HEK293T (cell line): ENCODE results near the gene SDC3.

ENCODE experiments used
- CTCF ChIA-PET: fragments of 350-600 bp; formaldehyde crosslinking; extraction: SDS; loops from one replicate; lab custom pipeline; 2021; ENCODE audit warnings: antibody characterized with exemption, inconsistent platforms; lab: Yijun Ruan, JAX
- POLR2A ChIA-PET: fragments of 350-600 bp; formaldehyde crosslinking; extraction: SDS; loops from one replicate; lab custom pipeline; 2020; ENCODE audit warnings: antibody characterized with exemption, inconsistent platforms; lab: Yijun Ruan, JAX
- DNase-seq: peaks from one replicate; pipeline ENCODE4 v3.0.0; 2012; ENCODE audit warnings: mixed read lengths; ENCODE audit errors: extremely low spot score
- ARNT ChIP-seq: fragments of 450-650 bp; IDR thresholded peaks from 2 replicates; pipeline ENCODE4 v1.6.1; 2017; ENCODE audit warnings: mild to moderate bottlenecking
- BHLHE40 ChIP-seq: fragments of 450-650 bp; IDR thresholded peaks from 2 replicates; pipeline ENCODE4 v1.6.1; 2016; ENCODE audit warnings: mild to moderate bottlenecking, moderate library complexity, borderline replicate concordance
- CTBP1 ChIP-seq: fragments of 450-650 bp; IDR thresholded peaks from 2 replicates; pipeline ENCODE4 v1.6.1; 2016; ENCODE audit warnings: borderline replicate concordance
- ELF4 ChIP-seq: fragments of 450-650 bp; IDR thresholded peaks from 2 replicates; pipeline ENCODE4 v1.6.1; 2017; ENCODE audit warnings: antibody characterized with exemption
- FOXA1 ChIP-seq: fragments of 450-650 bp; IDR thresholded peaks from 2 replicates; pipeline ENCODE4 v1.6.1; 2016; ENCODE audit warnings: mild to moderate bottlenecking
- FOXK2 ChIP-seq: fragments of 450-650 bp; IDR thresholded peaks from 2 replicates; pipeline ENCODE4 v1.6.1; 2016; ENCODE audit warnings: mild to moderate bottlenecking
- FOXM1 ChIP-seq: fragments of 450-650 bp; IDR thresholded peaks from 2 replicates; pipeline ENCODE4 v1.6.1; 2017; ENCODE audit warnings: mild to moderate bottlenecking, borderline replicate concordance
- HDGF ChIP-seq: fragments of 450-650 bp; IDR thresholded peaks from 2 replicates; pipeline ENCODE4 v1.6.1; 2017; ENCODE audit warnings: antibody characterized with exemption, borderline replicate concordance
- L3MBTL2 ChIP-seq: fragments of 450-650 bp; conservative IDR thresholded peaks from 2 replicates; pipeline ENCODE4 v1.6.1; 2016; ENCODE audit warnings: mild to moderate bottlenecking
- LEF1 ChIP-seq: fragments of 450-650 bp; IDR thresholded peaks from 2 replicates; pipeline ENCODE4 v1.6.1; 2017; ENCODE audit warnings: mild to moderate bottlenecking, borderline replicate concordance
- NFRKB ChIP-seq: fragments of 450-650 bp; IDR thresholded peaks from 2 replicates; pipeline ENCODE4 v1.6.1; 2016; ENCODE audit warnings: mild to moderate bottlenecking, moderate library complexity
- SP1 ChIP-seq: fragments of 450-650 bp; IDR thresholded peaks from 2 replicates; pipeline ENCODE4 v1.6.1; 2017
- SUZ12 ChIP-seq: fragments of 450-650 bp; IDR thresholded peaks from 2 replicates; pipeline ENCODE4 v1.6.1; 2016; ENCODE audit warnings: mild to moderate bottlenecking
- TARDBP ChIP-seq: fragments of 450-650 bp; IDR thresholded peaks from 2 replicates; pipeline ENCODE4 v1.6.1; 2016
- ZNF384 ChIP-seq: fragments of 450-650 bp; IDR thresholded peaks from 2 replicates; pipeline ENCODE4 v1.6.1; 2016
- TF ChIP-seq, protein P1 (sequence below): fragments of 450-650 bp; IDR thresholded peaks from 2 replicates; pipeline ENCODE4 v1.6.1; 2016

Gene SDC3

GRCh38 chr1:30860320-30860652, 48.3 kb downstream of the SDC3 start:
- TF ChIP-seq SUZ12, result no peak
- TF ChIP-seq HDGF, result no peak
- no peak for TF ChIP-seq NFRKB
- TF ChIP-seq, protein P1, sequence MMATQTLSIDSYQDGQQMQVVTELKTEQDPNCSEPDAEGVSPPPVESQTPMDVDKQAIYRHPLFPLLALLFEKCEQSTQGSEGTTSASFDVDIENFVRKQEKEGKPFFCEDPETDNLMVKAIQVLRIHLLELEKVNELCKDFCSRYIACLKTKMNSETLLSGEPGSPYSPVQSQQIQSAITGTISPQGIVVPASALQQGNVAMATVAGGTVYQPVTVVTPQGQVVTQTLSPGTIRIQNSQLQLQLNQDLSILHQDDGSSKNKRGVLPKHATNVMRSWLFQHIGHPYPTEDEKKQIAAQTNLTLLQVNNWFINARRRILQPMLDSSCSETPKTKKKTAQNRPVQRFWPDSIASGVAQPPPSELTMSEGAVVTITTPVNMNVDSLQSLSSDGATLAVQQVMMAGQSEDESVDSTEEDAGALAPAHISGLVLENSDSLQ, result no peak
- no peak for TF ChIP-seq CTBP1
- TF ChIP-seq BHLHE40, result no peak
- no peak for TF ChIP-seq TARDBP
- TF ChIP-seq LEF1, result no peak
- TF ChIP-seq ZNF384, result no peak
- no peak for TF ChIP-seq FOXM1
- no peak for TF ChIP-seq FOXK2
- no peak for TF ChIP-seq SP1
- no peak for TF ChIP-seq ARNT
- TF ChIP-seq FOXA1, result no peak
- no peak for TF ChIP-seq L3MBTL2
- no peak for TF ChIP-seq ELF4
- ChIA-PET POLR2A (no interaction called here), CTCF (no interaction called here)

DNA sequence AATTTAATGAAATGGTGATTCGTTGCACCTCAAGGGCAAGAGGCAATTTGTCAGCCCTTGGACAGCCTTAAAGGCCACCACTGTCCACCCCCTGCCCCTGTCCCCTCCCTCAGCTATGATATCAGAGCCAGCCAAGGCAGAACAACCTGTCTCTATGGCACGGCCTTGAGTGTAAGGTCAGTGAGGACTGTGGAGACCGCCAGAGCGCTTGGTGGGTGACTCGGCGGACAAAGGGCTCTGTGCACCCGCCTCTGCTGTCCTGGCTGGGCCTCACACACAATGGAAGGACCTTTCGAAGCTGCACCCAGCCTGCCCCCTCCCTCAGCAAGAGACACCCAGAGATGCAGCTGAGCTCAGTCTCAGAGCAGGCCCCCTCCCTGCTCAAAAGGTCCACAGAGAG, 50.6 kb downstream of the SDC3 start:
- DNase-seq, result no peak
- CTCF ChIA-PET, result no interaction called here
- TF ChIP-seq SUZ12 (no peak), SP1 (no peak), ELF4 (no peak), TARDBP (no peak), LEF1 (no peak), FOXM1 (no peak), L3MBTL2 (no peak), FOXK2 (no peak), BHLHE40 (no peak), ARNT (no peak)
- POLR2A ChIA-PET, result no interaction called here

More at GRCh38 chr1:30860320-30860652, 48.3 kb downstream of the SDC3 start:
- DNase-seq, result no peak

DNA sequence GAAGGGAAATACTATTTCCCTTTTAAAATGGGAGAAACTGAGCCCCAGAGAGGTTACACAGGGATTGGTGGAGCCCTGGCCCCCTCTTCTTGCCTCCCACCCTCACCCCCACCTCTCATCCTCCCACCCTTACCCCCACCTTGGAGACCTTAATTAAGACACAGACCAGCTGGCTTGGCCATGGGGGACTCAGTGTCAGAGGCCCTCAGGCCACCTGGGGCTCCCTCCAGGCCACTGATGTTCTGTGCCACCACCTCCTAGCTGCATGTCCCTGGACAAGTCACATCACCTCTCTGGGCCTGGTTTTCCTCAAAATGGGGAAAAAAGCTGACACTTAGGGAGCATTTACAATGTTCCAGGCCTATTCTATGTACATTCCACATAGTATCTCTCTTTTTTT, 51.5 kb downstream of the SDC3 start:
- no peak for DNase-seq
- CTCF ChIA-PET, result no interaction called here
- TF ChIP-seq NFRKB, result no peak
- TF ChIP-seq FOXK2, result no peak
- TF ChIP-seq TARDBP, result no peak
- no peak for TF ChIP-seq L3MBTL2
- no peak for TF ChIP-seq ELF4
- no peak for TF ChIP-seq SUZ12
- no peak for TF ChIP-seq SP1
- TF ChIP-seq ARNT, result no peak
- TF ChIP-seq LEF1, result no peak
- no peak for TF ChIP-seq HDGF
- no peak for TF ChIP-seq ZNF384
- TF ChIP-seq BHLHE40, result no peak
- no peak for TF ChIP-seq FOXM1
- TF ChIP-seq, protein P1, result no peak
- TF ChIP-seq FOXA1, result no peak
- no peak for TF ChIP-seq CTBP1
- POLR2A ChIA-PET, result interaction anchor here (1.2 kb wide), 1 partner anchor 9 kb away, joined by 3 read pairs; no protein-coding TSS in a partner anchor

DNA sequence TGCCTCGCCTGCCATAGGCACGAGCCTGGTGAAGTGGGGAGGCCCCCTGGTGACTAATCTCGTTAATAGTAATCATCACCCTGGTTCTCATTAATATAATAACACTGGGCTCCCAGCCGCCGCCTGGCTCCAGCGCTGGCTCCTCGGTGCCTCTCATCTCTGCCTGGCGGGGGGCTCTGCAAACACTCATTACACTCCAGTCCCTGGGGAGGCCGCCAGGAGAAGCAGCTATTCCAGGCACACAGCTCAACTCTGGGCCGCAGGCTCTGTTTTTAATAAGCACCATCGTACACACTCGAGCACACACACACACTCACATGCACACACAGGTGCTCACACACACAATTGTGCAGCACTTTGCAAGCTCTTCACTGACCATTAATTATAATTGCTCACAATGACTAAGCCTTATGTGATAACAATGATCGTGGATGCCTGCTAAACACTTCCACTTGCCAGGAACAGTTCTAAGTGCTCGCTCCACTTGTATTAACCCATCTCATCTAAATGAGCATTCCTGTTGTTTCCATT, 52.2 kb downstream of the SDC3 start:
- TF ChIP-seq ZNF384 (no peak), LEF1 (no peak), CTBP1 (0 out of 2 replicates have a peak, but pooled peaks have one; percentile 2)
- peak; percentile 80 for DNase-seq
- ChIA-PET POLR2A (interaction anchor here (1.2 kb wide), 1 partner anchor 10 kb away, joined by 3 read pairs; no protein-coding TSS in a partner anchor), CTCF (interaction anchor here (0.5 to 1.2 kb wide), 3 partner anchors 55 to 72 kb away, joined by 3 to 6 read pairs (median 3); no protein-coding TSS in a partner anchor)

DNA sequence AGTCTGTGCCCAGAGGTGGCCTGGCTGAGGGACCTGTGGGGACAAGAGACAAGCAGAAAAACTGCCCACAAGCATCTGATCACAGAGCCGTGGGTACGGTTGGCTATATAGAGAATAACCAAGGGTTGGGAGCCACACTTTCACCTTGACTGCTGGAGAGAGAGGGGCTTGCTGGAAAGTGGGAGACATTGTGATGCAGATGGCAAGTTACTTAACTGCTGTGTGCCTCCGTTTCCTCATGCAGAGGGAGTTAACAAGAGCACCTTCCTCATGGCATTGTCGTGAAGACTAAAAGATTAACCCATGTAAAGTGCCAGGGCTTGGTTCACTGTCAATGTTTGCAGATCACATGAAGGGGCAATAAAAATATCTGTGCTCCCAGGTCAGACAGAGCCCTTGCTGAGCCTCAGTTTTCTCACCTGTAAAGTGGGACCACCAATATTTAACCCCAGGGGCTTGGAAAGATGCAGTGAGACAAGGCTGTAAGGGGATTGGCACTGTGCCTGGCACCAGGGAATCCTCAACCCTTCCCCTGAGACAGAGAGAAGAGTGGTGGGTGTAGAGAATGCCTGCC, 52.8 kb downstream of the SDC3 start:
- 0 out of 2 replicates have a peak, but pooled peaks have one; percentile 27 for TF ChIP-seq L3MBTL2
- TF ChIP-seq ZNF384, result no peak
- ChIA-PET POLR2A (no interaction called here), CTCF (interaction anchor here (0.5 to 2.3 kb wide), 4 partner anchors 54 to 73 kb away, joined by 3 to 9 read pairs (median 4); no protein-coding TSS in a partner anchor)
- DNase-seq, result no peak

DNA sequence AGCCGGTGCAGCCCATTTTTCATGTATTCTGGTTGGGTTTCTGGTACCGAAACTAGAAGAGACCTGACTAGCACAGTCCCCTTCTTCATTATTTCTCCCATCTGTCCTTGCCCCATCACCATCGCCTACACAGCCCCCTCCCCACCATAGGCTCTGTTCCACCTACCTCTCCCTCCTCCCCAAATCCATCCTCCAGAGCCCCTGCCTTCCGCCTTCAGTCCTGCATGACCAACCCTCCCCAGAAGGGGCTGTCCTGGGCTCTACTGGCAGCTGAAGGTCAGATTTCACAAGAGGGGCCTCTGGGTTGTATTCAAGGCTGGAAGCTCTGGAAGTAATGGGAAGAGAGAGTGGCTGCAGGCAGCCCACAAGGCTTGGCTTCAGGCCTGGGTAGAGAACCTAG, 55.2 kb downstream of the SDC3 start:
- CTCF ChIA-PET, result interaction anchor here (0.6 to 2.3 kb wide), 2 partner anchors 52 to 520 kb away, joined by 4 to 9 read pairs; no protein-coding TSS in a partner anchor
- TF ChIP-seq L3MBTL2 (no peak), BHLHE40 (no peak), ELF4 (no peak), FOXA1 (no peak), NFRKB (no peak), ARNT (no peak), HDGF (no peak), SUZ12 (no peak), ZNF384 (no peak), CTBP1 (no peak)
- POLR2A ChIA-PET, result interaction anchor here (1.5 to 1.7 kb wide), 2 partner anchors 28 to 30 kb away, joined by 3 to 10 read pairs; no protein-coding TSS in a partner anchor
- no peak for DNase-seq

- ChIA-PET CTCF (no interaction called here), POLR2A (no interaction called here)
- no peak for DNase-seq
- TF ChIP-seq ELF4 (no peak), SUZ12 (no peak), NFRKB (no peak), HDGF (no peak), TARDBP (no peak), CTBP1 (no peak), FOXK2 (no peak), BHLHE40 (no peak), ARNT (no peak), FOXM1 (no peak), ZNF384 (no peak), FOXA1 (no peak), L3MBTL2 (no peak), SP1 (no peak)
- TF ChIP-seq, protein P1, result no peak
These were observed 56.5 kb downstream of the SDC3 start for GRCh38 chr1:30852026-30852425.
